HL-60 (cell line): ENCODE measurements around the gene TRMT61A.

Experiments
- GABPA ChIP-seq: IDR thresholded peaks from 2 replicates; pipeline ENCODE4 v1.6.1; 2012; ENCODE audit warnings: low read depth
- POLR2AphosphoS5 ChIP-seq: IDR thresholded peaks from 2 replicates; pipeline ENCODE4 v1.6.1; 2012; ENCODE audit warnings: low read depth
- SPI1 ChIP-seq: IDR thresholded peaks from 2 replicates; pipeline ENCODE4 v1.6.1; 2012; ENCODE audit warnings: low read depth, mild to moderate bottlenecking, borderline replicate concordance
- TF ChIP-seq, protein P1 (sequence below): IDR thresholded peaks from 2 replicates; pipeline ENCODE4 v1.6.1; 2012; ENCODE audit warnings: low read depth; ENCODE audit not compliant: insufficient replicate concordance
- TF ChIP-seq, protein P2 (sequence below): IDR thresholded peaks from one replicate; pipeline ENCODE4 v1.5.1; 2011; ENCODE audit warnings: low read length, control low read depth, inconsistent platforms; ENCODE audit not compliant: insufficient read depth

DNA sequence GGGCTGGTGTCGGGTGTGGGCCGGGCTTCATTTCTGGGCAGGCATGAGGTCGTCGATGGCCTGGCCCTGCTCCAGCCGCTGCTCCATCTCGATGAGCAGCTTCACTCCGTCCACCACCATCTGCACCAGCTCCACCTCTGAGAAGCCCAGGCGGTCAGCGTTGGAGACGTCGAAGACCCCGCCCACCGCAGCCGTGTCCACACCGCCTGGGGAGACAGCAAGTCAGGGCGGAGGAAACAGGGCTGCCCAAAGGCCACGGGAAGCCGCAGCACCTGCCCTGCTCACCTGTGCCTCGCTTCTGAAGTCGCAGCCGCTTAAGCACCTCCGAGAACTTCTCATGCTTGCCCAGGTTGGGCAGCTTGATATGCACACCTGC is 9.2 kb upstream of the TRMT61A start:
- no peak for TF ChIP-seq GABPA
- TF ChIP-seq, protein P1, sequence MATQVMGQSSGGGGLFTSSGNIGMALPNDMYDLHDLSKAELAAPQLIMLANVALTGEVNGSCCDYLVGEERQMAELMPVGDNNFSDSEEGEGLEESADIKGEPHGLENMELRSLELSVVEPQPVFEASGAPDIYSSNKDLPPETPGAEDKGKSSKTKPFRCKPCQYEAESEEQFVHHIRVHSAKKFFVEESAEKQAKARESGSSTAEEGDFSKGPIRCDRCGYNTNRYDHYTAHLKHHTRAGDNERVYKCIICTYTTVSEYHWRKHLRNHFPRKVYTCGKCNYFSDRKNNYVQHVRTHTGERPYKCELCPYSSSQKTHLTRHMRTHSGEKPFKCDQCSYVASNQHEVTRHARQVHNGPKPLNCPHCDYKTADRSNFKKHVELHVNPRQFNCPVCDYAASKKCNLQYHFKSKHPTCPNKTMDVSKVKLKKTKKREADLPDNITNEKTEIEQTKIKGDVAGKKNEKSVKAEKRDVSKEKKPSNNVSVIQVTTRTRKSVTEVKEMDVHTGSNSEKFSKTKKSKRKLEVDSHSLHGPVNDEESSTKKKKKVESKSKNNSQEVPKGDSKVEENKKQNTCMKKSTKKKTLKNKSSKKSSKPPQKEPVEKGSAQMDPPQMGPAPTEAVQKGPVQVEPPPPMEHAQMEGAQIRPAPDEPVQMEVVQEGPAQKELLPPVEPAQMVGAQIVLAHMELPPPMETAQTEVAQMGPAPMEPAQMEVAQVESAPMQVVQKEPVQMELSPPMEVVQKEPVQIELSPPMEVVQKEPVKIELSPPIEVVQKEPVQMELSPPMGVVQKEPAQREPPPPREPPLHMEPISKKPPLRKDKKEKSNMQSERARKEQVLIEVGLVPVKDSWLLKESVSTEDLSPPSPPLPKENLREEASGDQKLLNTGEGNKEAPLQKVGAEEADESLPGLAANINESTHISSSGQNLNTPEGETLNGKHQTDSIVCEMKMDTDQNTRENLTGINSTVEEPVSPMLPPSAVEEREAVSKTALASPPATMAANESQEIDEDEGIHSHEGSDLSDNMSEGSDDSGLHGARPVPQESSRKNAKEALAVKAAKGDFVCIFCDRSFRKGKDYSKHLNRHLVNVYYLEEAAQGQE, result no peak
- TF ChIP-seq, protein P2, sequence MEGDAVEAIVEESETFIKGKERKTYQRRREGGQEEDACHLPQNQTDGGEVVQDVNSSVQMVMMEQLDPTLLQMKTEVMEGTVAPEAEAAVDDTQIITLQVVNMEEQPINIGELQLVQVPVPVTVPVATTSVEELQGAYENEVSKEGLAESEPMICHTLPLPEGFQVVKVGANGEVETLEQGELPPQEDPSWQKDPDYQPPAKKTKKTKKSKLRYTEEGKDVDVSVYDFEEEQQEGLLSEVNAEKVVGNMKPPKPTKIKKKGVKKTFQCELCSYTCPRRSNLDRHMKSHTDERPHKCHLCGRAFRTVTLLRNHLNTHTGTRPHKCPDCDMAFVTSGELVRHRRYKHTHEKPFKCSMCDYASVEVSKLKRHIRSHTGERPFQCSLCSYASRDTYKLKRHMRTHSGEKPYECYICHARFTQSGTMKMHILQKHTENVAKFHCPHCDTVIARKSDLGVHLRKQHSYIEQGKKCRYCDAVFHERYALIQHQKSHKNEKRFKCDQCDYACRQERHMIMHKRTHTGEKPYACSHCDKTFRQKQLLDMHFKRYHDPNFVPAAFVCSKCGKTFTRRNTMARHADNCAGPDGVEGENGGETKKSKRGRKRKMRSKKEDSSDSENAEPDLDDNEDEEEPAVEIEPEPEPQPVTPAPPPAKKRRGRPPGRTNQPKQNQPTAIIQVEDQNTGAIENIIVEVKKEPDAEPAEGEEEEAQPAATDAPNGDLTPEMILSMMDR, result no peak
- TF ChIP-seq POLR2AphosphoS5, result no peak
- TF ChIP-seq SPI1, result no peak
